DMS79 treated with DMSO at 0.1 percent for 48 hours (cell line): ENCODE measurements around the gene EHD4.
A peak's percentile ranks its signal among the peaks of the same experiment; 100 is the strongest.

Experiments
- DNase-seq: peaks from one replicate; lab custom pipeline; 2025; lab: John Stamatoyannopoulos, UW

The EHD4 gene

GRCh38 chr15:41957021-41957897 is 15.1 kb downstream of the EHD4 start:
- DNase-seq = no peak

GRCh38 chr15:41955807-41956525 is 16.4 kb downstream of the EHD4 start:
- no peak for DNase-seq

- DNase-seq = no peak
Observed at GRCh38 chr15:41955100-41955499, 17.3 kb downstream of the EHD4 start.

- no peak for DNase-seq
Observed at GRCh38 chr15:41954036-41954435, 18.3 kb downstream of the EHD4 start.

GRCh38 chr15:41952013-41952563 is 20.3 kb downstream of the EHD4 start:
- no peak for DNase-seq

- no peak for DNase-seq
Observed at GRCh38 chr15:41951571-41951970, 20.8 kb downstream of the EHD4 start.

- no peak for DNase-seq
Observed at GRCh38 chr15:41950489-41950888, 21.9 kb downstream of the EHD4 start.

GRCh38 chr15:41950127-41950483 is 22.3 kb downstream of the EHD4 start:
- DNase-seq = no peak

- no peak for DNase-seq
Observed at GRCh38 chr15:41949401-41950126, 22.8 kb downstream of the EHD4 start.

GRCh38 chr15:41948490-41948889 is 23.9 kb downstream of the EHD4 start:
- no peak for DNase-seq

GRCh38 chr15:41946970-41947369 is 25.4 kb downstream of the EHD4 start:
- DNase-seq = no peak

GRCh38 chr15:41945731-41946130 is 26.6 kb downstream of the EHD4 start:
- DNase-seq = no peak

- DNase-seq = no peak
Observed at GRCh38 chr15:41945221-41945620, 27.1 kb downstream of the EHD4 start.

GRCh38 chr15:41944313-41944940 is 27.9 kb downstream of the EHD4 start:
- no peak for DNase-seq

GRCh38 chr15:41943543-41944312 is 28.6 kb downstream of the EHD4 start:
- DNase-seq = no peak

- no peak for DNase-seq
Observed at GRCh38 chr15:41942886-41943285, 29.5 kb downstream of the EHD4 start.

- peak; percentile 66 for DNase-seq
Observed at GRCh38 chr15:41941644-41942415, 30.5 kb downstream of the EHD4 start.

- no peak for DNase-seq
Observed at GRCh38 chr15:41940441-41940857, 31.9 kb downstream of the EHD4 start.

- no peak for DNase-seq
Observed at GRCh38 chr15:41939986-41940385, 32.4 kb downstream of the EHD4 start.

GRCh38 chr15:41937568-41937923 is 34.8 kb downstream of the EHD4 start:
- DNase-seq = no peak
